Endodermal cell (in vitro differentiated cells): ENCODE data around the gene SORL1-AS1.
A peak's percentile ranks its signal among the peaks of the same experiment; 100 is the strongest.

Experiments used
- DNase-seq: peaks from one replicate; pipeline ENCODE4 v3.0.0-alpha.2; 2017
- H3K27ac ChIP-seq: 2 replicates; pipeline ENCODE4 v1.5.1; 2013; ENCODE audit warnings: mild to moderate bottlenecking, low read depth, low read length, moderate library complexity
- H3K27me3 ChIP-seq: 2 replicates; pipeline ENCODE4 v1.6.1; 2013; ENCODE audit warnings: mild to moderate bottlenecking, low read length, moderate library complexity; ENCODE audit not compliant: insufficient read depth, control insufficient read depth, poor library complexity, severe bottlenecking
- H3K36me3 ChIP-seq: 2 replicates; pipeline ENCODE4 v1.7.0; 2013; ENCODE audit warnings: mild to moderate bottlenecking, low read length, moderate library complexity; ENCODE audit not compliant: control insufficient read depth, insufficient read depth
- H3K4me1 ChIP-seq: one replicate; pipeline ENCODE4 v1.7.0; 2013; ENCODE audit warnings: low read length; ENCODE audit not compliant: control insufficient read depth, insufficient read depth
- H3K4me3 ChIP-seq: 2 replicates; pipeline ENCODE4 v1.5.1; 2013; ENCODE audit warnings: mild to moderate bottlenecking, low read length, moderate library complexity
- H3K9ac ChIP-seq: 2 replicates; pipeline ENCODE4 v1.6.1; 2013; ENCODE audit warnings: mild to moderate bottlenecking, low read length, moderate library complexity; ENCODE audit not compliant: poor library complexity, severe bottlenecking; ENCODE audit errors: extremely low read depth
- H3K9me3 ChIP-seq: 2 replicates; pipeline ENCODE4 v1.6.1; 2013; ENCODE audit warnings: mild to moderate bottlenecking, low read length, moderate library complexity; ENCODE audit not compliant: control insufficient read depth
- H3K27ac Mint-ChIP-seq: 2 replicates; pipeline ENCODE4 v1.8.0; 2020; ENCODE audit warnings: mixed read lengths
- H3K27me3 Mint-ChIP-seq: 2 replicates; pipeline ENCODE4 v1.8.0; 2021; ENCODE audit warnings: mild to moderate bottlenecking, mixed read lengths; ENCODE audit not compliant: insufficient read depth
- H3K36me3 Mint-ChIP-seq: 2 replicates; pipeline ENCODE4 v1.8.0; 2020; ENCODE audit warnings: low read depth, mixed read lengths
- H3K4me1 Mint-ChIP-seq: 2 replicates; pipeline ENCODE4 v1.8.0; 2020; ENCODE audit warnings: mixed read lengths
- H3K4me3 Mint-ChIP-seq: 2 replicates; pipeline ENCODE4 v1.8.0; 2020; ENCODE audit warnings: mild to moderate bottlenecking, moderate library complexity, mixed read lengths
- H3K9me3 Mint-ChIP-seq: 2 replicates; pipeline ENCODE4 v1.8.0; 2020; ENCODE audit warnings: mild to moderate bottlenecking, mixed read lengths
- WGBS, 2 experiments: methylation state at CpG; one replicate each; pipeline versions ENCODE4 v1.1.5 to v1.1.7; 2013; ENCODE audit warnings: missing lambda C conversion rate in 2 of 2, mixed read lengths in 1 of 2; ENCODE audit not compliant: insufficient coverage in 1 of 2, insufficient read length in 1 of 2; 5-methylcytosine and 5-hydroxymethylcytosine counted together
- TF ChIP-seq, protein P1 (sequence below): fragments of 200-600 bp; sonication (generic); conservative IDR thresholded peaks from 2 replicates; pipeline ENCODE4 v1.5.0; 2021; ENCODE audit warnings: antibody characterized with exemption, mild to moderate bottlenecking

Gene SORL1-AS1

DNA sequence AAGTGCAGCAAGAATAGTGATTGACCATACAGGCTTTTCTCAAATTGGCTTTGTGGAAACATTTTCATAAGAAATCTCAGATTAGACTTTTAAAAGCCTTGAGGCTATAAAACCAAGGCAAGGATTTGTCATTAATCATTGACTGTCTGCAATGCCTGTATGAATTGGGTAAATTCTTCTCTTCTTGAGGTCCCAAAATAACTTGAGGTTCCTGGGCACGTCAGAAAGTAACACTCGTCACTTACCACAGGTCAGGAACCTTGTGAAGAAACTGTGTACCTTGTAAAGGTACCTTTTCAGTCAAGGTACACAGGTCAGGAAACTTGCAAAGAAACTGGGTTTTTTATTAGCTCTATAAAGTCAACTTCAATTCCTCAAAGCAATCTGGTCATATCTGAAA is 43.9 kb downstream of the SORL1-AS1 start:
- 95 to 97% methylated on average over 2 of the region's 2 CpGs for WGBS, 2 experiments
- Mint-ChIP-seq H3K36me3 (no peaks in the 10 kb centered on the region), H3K9me3 (peaks cover 2% of the 10 kb centered on the region), H3K4me3 (no peak overlapping the region), H3K4me1 (no peaks in the 10 kb centered on the region), H3K27ac (no peak overlapping the region), H3K27me3 (no peaks in the 10 kb centered on the region)
- H3K4me1 ChIP-seq: no peaks in the 10 kb centered on the region
- no peak overlapping the region for H3K27ac ChIP-seq
- H3K9ac ChIP-seq: no peak overlapping the region
- no peaks in the 10 kb centered on the region for H3K27me3 ChIP-seq
- H3K9me3 ChIP-seq: no peaks in the 10 kb centered on the region
- no peaks in the 10 kb centered on the region for H3K36me3 ChIP-seq
- TF ChIP-seq, protein P1, sequence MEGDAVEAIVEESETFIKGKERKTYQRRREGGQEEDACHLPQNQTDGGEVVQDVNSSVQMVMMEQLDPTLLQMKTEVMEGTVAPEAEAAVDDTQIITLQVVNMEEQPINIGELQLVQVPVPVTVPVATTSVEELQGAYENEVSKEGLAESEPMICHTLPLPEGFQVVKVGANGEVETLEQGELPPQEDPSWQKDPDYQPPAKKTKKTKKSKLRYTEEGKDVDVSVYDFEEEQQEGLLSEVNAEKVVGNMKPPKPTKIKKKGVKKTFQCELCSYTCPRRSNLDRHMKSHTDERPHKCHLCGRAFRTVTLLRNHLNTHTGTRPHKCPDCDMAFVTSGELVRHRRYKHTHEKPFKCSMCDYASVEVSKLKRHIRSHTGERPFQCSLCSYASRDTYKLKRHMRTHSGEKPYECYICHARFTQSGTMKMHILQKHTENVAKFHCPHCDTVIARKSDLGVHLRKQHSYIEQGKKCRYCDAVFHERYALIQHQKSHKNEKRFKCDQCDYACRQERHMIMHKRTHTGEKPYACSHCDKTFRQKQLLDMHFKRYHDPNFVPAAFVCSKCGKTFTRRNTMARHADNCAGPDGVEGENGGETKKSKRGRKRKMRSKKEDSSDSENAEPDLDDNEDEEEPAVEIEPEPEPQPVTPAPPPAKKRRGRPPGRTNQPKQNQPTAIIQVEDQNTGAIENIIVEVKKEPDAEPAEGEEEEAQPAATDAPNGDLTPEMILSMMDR: no peak
- H3K4me3 ChIP-seq: no peak overlapping the region
- DNase-seq: no peak

DNA sequence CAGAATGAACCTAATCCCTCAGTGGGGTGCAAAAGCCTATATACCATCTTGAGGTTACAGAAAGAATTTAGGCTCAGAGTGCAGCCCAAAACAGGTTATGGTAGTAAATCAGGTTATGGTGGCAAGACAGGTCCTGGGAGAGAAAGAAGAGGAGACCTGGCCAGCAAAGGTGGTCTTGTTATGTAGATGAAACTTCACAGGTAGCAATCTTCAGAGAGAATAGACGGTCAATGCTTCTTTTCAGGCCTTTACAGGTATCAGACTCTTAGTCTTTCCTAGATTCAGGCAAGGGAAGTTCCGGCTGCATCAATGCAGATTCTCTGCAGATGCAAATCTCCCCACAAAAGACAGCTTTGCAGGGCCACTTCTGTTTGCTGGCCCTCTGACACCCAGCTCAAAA is 46.5 kb downstream of the SORL1-AS1 start:
- H3K27me3 Mint-ChIP-seq: no peaks in the 10 kb centered on the region
- 60 to 71% methylated on average over 2 of the region's 2 CpGs for WGBS, 2 experiments
- Histone ChIP-seq H3K9ac (no peak overlapping the region), H3K36me3 (no peaks in the 10 kb centered on the region), H3K9me3 (peaks cover 17% of the 10 kb centered on the region), H3K4me1 (no peaks in the 10 kb centered on the region), H3K27me3 (no peaks in the 10 kb centered on the region), H3K27ac (no peak overlapping the region), H3K4me3 (no peak overlapping the region)
- H3K4me3 Mint-ChIP-seq: no peak overlapping the region
- no peak overlapping the region for H3K27ac Mint-ChIP-seq
- H3K36me3 Mint-ChIP-seq: peaks cover 6% of the 10 kb centered on the region
- peak; percentile 76 for DNase-seq
- H3K9me3 Mint-ChIP-seq: peaks cover 15% of the 10 kb centered on the region
- TF ChIP-seq, protein P1: no peak
- no peaks in the 10 kb centered on the region for H3K4me1 Mint-ChIP-seq

DNA sequence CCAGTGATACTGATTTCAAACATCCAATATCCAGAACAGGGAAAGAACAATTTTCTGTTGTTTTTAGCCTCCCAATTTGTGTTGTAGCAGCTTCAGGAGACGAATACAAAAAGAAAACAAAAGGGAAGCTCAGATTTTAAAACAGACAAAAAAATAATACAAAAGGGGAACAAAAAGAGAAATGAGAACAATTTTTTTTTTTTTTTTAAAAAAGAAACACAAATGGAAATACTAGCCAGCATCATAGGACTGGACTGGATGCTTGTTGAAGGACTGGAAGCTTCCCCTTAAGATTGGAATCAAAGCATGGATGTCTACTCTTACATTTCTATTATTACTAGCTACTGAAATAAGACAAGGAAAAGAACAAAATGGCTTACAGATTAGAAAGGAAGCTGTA is 47.1 kb downstream of the SORL1-AS1 start:
- Mint-ChIP-seq H3K36me3 (peaks cover 6% of the 10 kb centered on the region), H3K4me1 (no peaks in the 10 kb centered on the region), H3K4me3 (no peak overlapping the region), H3K9me3 (peaks cover 22% of the 10 kb centered on the region), H3K27me3 (no peaks in the 10 kb centered on the region), H3K27ac (peak overlapping the region; percentile 33)
- no peak for DNase-seq
- Histone ChIP-seq H3K27me3 (no peaks in the 10 kb centered on the region), H3K27ac (no peak overlapping the region), H3K9me3 (peaks cover 23% of the 10 kb centered on the region), H3K36me3 (no peaks in the 10 kb centered on the region), H3K4me3 (no peak overlapping the region), H3K4me1 (no peaks in the 10 kb centered on the region), H3K9ac (no peak overlapping the region)
- TF ChIP-seq, protein P1: no peak
- 100% methylated on average over 1 of the region's 1 CpG; no CpG with 5 or more reads in 1 of the 2 experiments for WGBS, 2 experiments
